HuH-7 (cell line): ENCODE results near the gene UBLCP1.
A peak's percentile ranks its signal among the peaks of the same experiment; 100 is the strongest.

Experiments
- DNase-seq: peaks from one replicate; pipeline ENCODE4 v3.0.0; 2011; ENCODE audit warnings: low spot score

Gene UBLCP1

DNA sequence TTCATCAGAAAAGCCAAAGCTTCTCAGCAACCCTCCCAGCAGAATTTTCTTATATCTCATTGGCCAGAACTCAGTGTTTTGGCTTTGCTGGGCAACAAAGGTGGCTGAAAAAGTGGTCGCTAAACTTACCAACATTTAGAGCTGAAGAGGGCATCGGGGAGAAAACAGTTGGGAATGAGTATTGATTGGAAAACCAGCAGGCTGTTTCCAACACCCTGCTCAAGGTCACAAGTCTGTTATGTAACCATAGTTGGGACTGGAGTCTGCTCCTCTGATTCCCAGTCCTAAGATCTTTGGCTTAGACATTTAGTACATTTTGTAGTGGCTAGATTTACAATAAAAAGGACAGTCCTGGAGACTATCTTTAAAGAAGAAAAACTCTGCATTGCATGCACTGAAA is 50.1 kb downstream of the UBLCP1 start:
- DNase-seq = no peak

DNA sequence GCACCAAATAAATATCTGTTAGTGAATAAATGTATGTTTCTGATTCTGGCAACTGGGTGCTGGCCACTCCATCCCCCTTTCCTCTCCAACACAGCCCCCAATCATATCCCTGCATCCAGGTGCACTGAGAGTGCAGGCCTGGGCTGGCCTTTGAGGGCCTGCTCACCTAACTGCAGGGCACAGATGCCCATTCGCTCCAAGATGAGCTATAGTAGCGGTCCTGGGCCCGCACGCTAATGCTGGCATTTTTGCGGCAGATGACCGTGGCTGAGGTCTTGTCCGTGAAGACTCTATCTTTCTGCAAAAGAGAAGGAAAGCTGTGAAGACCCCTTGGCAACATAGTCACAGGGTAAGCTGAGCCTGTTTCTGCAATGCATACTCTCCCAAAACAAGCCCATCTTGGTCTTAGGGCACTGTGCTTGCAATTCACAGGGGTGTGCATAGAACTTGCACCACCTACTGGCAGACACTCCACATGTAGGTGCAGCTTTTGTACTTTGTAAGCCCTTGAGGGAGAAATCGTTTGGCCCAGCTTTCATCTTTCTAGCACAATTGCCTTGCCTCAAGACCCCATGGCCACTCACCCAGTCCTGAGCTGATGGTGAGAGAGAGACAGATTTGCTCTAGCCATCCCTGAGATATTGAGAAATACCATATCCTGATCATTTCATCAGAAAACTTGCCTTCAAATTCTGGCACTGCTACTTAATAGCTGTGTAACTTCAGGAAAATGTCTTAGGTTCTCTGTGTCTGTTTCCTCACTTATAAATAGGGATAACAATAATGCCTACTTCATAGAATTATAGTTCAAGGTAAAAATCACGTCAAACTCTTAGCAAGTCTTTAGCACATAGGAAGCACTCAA is 53.7 kb downstream of the UBLCP1 start:
- peak; percentile 56 for DNase-seq

DNA sequence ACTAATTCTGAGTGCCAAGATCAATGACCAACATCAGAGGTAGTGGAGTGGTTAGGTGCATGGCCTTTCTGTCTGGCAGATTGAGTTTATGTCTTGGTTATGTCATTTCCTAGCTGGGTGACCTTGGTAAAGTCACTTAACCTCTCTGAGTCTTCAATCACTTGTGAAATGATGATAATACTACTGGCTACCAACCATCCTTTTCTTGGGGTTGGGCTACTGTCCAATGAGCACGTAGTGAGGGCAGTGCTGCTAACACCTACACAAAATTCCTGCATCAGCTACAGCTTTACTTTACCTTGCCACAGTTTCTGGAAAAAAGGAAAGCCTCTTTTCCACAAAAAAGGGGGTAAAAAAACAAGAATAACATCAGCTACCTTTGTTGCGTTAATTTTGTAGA is 54.8 kb downstream of the UBLCP1 start:
- DNase-seq = no peak

DNA sequence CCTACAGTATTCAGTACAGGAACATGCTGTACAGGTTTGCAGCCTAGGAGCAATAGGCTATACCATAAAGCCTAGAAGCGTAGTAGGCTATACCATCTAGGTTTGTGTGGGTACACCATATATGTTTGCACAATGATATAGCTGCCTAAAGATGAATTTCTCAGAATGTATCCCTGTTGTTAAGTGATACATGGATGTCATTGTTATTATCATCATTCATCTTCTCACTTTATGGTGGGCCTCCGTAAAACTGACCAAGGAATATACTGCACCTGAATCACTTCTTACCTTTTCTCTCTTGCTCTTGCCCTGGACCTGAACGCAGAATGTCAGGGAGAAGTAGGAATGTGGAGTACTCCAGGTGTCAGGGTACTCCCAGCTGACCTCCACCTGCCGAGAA is 55.4 kb downstream of the UBLCP1 start:
- no peak for DNase-seq

DNA sequence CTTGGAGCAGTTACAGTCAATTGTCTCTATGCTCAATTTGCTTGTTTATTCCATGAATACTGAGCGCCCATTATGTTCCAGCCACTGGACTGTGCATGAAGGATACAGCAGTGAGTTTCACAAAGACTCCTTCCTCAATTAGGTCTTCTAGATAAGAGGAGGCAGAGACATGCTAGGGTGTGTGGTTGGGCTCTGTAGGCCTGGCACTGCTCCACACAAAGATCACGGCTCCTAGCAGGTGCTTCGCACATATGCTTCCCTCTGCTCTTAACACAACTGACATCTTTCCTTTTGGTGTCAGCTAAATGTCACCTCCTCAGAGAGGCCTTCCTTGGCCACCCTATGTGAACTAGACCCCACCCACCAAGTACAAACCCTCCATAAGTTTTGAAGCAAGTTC is 56.3 kb downstream of the UBLCP1 start:
- DNase-seq = no peak

DNA sequence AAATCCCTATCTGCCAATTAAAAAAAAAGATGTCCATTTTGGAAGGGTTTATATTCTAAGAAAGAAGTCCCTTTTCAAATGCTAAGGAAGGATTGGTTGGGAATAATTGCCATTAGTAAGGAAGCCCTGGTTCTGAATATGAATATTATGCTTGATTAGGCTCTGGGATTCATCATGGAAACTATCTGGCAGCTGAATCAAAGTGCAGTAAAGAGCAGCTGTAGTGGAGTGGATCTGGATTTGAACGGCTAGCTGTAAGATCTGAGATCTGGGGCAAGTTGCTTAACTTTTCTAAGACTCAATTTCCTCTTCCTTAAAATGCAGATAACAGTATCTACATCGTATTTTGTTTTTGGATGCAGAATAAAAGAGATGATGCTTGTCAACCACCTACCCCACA is 56.7 kb downstream of the UBLCP1 start:
- no peak for DNase-seq

DNA sequence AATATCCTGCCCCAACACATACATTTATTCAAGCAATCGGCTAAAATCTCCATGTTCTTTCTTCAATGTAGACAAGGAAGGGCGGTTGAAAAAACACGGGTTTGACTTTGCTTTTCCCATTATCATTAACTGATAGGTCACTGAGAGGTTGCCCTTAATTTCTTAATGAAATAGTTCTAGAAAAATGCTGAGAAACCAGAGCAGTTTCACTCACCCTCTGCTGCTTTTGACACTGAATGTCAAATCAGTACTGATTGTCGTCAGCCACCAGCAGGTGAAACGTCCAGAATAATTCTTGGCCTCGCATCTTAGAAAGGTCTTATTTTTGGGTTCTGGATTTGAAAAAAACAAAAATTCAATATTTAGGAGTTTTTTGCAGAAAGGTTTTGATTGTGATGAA is 59.1 kb downstream of the UBLCP1 start:
- no peak for DNase-seq

DNA sequence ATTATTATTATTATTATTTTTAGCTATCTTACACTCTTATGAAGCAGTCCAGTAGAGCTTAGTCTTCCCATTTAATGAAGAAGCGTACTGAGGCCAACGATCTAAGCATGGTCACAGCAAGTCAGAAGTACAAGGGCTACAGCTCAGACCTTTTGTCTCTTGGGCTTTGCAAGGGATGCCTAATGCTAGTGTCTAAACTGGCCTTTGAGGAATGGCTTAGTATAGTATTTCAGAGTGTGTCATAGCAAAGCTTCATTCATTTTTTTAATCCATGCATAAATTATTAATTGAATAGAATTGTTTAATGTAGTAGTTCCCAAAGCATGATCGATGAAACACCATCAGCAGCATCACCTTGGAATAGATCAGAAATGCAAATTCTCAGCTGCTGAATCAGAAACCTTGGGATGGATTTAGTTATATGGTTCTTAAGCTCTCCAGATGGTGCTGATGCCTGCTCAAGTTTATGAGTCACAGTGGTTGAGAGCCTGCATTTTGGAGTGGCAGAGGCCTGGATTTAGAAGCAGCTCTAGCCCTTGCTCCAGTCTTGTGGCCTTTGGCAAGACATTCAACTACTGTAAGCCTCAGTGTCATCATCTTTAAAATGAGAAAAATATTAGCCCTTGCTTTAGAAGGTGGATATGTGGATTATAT is 61.1 kb downstream of the UBLCP1 start:
- DNase-seq = no peak

DNA sequence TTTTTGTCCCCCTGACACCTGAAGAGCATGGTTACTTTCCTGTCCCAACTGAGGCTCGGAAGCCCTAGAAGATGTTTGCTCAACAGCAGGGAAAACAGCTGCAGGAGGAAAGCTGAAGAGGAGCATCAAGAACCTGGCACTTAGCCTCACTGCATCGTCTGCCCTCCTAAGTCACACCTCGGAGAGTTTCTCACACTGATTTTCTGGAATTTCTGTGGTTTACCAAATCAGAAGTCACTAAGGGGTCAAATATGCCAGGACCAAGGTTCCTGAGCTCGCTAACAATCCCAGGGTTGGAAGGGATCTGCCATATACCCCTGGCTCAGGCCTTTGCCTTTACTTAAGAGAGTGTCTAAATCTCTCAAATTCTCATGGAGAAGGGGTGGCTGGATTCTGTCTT is 61.9 kb downstream of the UBLCP1 start:
- no peak for DNase-seq

DNA sequence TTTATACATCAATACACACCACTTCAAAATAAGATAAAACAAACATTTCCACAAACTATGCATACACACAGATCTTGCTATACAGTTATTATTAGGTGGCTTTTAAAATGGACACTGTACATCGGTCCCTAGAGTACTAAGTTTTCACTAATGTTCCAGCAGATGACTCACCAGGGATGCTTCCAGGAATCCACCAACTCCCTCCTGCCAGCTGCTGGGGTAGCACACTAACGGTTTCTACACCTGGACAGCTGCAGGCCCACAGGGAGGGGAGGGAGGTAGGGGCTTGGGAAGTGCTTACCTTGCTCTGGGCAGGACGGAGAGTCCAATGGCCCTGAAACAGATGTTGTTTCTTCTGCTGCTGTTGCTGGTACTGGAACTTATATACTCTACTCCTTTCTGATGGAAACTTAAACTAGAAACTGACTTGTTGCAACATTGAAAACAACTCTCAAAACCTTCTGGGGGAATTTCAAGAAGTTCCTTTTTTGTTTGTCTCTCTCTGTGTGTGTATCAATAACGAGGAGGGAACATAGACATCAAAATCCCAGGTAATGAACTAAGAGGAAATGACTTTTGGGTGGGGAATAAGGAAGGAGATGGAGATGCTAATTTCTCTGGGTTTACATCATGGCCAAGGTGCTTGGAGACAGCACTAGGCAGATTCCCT is 67.2 kb downstream of the UBLCP1 start, which contains the start of gene IL12B:
Gene IL12B, minus strand, starts transcription at position 357 of the 670 bp plus-strand sequence. CDS start 3,705 bp downstream, outside the sequence.
- no peak for DNase-seq

DNA sequence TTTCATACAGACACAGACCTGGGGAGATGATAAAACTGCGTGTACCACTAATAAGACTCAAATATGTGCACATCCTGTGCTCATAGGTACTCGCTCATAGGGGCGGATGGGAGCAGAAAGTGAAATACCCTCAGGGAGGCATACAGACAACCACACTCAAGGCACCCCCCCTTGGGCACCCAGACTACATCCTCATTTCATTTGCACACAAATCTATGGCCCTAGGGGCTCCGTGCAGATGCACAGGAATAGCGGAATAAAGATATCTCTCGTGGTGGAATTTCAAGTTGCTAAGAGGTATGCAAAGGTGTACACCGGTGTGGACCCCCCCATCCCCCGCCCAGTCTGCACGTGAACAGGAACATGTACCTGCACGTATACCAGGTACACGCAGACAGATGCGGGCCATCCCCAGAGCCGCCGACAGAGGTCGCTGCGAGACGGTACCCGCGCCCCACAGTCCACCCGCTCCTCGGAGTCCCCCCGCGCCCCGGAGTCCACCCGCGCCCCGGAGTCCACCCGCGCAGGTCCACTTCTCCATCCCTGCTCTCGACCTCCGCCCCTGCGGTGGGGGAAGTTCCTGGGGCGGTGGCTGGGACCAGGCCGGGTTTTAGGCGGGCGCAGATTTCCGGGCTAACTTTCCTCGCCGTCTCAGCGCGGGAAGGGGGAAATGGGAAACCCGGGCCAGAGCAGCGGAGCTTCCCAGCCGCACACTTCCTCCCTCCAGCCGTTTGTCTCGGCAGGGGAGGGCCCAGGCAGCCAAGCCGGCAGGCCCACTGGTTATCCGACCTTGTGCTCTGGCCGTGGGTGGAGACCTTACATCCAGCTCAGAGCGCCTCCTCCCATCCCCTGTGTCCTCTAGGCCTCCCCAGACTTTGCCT is 68.2 kb downstream of the UBLCP1 start:
- peak; percentile 61 for DNase-seq

DNA sequence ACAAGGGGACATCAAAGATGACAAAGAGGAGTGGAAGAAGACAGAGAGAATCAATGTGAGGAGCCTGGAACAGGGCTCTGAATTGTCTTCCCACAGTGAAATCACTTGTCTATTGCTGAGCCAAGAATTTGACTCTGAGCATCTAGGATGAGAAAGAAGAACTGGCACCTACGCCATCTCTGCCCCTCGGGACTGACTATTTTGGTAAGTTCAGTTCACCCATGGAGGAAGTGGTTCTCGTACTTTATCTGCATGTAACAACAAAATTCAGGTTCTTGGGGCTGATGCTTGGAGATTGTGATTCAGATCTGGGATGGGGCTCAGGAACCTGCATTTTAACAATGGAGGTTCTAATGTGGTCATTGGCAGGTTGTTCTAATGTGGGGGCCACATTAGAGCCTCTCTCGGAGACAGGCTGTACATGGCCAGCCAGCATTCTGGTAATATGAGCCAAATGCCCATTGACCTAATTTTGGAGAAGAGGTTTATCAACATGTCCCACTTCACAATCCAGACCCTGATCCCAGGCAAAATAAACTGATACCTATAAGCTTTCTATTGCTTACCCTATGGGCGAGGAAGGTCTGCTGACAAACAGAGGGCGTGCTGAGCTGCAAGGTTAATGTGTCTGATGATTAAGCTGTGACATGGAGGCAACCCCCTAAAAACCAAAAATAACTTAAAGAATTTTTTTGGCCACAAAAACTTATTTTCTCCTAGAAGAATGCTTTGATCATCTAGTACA is 69.9 kb downstream of the UBLCP1 start:
- no peak for DNase-seq

DNA sequence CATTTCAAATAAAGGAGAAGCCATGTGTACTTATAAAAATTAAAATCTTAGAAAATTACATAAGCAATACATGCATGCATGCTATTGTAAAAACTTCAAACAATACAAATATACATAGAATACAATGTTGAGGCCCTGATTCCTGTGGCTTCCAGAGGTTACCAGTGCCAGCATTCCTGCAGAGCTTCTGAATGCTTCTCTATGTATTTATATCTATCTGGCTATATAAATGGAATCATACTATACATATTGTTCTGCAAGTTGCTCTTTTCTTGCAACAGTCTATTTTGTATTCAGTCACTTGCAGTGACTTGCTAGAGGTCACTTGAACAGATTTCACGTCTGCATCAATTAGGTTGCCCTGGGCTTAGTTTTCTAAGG is 70.4 kb downstream of the UBLCP1 start:
- DNase-seq = no peak
